Measurements from ENCODE around the gene ZNF559.

ZNF559 gene

DNA sequence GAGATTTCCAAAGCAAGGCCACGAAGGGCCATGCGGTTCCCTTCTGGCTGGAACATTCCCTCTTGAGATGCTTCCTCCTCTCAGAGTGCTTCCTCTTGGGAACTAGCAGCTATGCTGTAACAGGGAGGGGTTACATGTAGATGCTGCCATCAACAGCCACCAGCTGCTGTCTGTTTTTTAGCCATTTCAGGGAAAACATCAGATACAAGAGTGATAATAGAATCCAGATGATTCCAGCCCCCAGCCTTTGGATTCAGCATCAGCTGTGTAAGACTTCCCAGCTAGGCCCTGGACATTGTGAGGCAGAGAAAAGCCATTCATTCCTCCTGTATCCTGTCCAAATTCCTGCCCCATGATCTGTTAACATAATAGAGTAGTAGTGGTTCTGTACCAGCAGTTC is 30.7 kb downstream of the ZNF559 start:
- no peak for DNase-seq

DNA sequence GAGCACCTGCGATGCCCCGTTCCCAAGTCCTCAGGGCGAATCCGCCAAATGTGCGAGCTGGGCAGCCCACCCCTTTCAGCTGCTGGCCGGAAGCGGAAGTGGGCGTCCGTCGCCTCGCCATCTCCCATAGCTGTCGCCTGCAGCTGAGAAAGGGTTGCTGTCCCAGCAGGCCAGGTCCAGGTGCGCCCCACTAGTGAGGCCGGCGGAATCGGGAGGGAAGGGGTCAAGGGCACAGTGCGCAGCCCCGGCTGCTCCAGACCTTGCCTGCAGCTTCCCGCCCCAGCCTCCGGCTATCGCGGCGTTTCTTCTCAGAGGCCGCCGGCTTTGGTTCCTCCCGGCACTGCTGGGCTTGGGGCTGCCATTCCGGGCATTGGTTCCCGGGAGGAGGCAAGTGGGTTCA is 38.9 kb downstream of the ZNF559 start, which contains the start of gene ZNF177:
Gene ZNF177, plus strand, starts transcription at position 109 of the 400 bp plus-strand sequence. CDS start 15,299 bp downstream, outside the sequence.
- DNase-seq: no peak

DNA sequence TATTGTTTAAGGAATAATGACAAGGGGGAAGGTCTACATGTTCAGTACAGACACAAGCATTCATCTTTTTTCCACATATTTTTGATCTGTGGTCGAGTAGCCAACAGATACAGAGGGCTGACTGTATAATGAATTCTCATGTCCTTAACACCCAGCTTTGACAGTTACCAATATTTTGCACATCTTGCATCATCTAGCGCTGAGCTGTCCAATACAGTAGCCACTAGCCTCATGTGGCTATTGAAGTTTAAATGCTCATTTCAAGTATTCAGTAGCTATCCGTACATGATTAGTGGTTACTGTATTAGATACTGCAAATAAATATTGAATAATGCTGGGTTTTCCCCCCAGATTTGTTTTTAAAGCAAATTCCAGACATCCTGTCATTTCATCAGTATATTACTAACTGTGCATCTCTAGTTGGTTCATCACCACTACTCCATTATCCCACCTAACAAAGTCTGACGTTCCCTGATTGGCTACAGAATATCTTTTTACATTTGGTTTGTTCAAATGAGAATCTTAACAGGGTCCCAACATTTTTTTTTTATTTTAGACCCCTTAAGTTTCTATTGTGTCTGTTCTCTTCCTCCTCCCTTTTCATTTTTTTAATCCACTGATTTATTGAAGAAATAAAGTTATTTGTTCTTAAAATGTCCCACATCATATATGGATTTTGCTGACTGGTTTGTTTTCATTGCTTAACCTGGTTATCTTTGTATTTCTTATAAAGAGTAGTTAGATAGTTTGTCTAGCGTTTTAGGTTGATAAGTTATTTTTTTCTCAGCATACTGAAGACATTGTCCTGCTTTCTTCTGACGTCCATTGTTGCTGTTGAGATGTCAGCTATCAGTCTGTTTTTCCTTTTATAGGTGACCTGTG is 47.0 kb downstream of the ZNF559 start:
- DNase-seq: no peak

DNA sequence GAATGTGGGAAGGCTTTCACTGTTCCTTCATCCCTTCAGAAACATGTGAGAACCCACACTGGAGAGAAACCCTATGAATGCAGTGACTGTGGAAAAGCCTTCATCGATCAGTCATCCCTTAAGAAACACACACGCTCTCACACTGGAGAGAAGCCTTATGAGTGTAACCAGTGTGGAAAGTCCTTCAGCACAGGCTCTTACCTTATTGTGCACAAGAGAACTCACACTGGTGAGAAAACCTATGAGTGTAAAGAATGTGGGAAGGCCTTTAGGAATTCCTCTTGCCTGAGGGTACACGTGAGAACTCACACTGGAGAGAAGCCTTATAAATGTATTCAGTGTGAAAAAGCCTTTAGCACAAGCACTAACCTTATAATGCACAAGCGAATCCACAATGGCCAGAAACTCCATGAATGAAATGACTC is 57.4 kb downstream of the ZNF559 start:
- no peak for DNase-seq

Measured in activated gamma-delta T cell treated with Interleukin-2 at 50 U/mL for 16 hours (primary cell).